Measurements from ENCODE around the gene PITX1.

The PITX1 gene

GRCh38 chr5:134989266-134989830 lies 44.7 kb downstream of the PITX1 start:
- no peak overlapping the region for H3K27ac ChIP-seq
- DNase-seq (ENCODE audit: low read depth, low spot score) = no peak

DNA sequence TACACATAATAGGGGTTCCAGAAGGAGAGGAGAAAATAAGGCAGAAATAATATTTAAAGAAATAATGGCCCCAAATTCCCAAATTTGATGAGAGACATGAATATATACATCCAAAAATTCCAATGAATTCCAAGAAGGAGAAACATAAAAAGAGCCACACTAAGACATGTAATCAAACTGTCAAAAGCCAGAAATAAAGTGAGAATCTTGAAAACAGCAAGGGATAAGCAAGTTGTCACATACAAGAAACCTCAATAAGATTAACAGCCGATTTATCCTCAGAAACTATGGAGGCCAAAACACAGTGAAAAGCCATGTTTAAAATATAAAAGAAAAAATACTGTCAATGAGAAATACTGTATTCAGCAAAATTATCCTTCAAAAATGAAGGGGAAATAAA lies 51.8 kb downstream of the PITX1 start:
- no peak overlapping the region for H3K27ac ChIP-seq

DNA sequence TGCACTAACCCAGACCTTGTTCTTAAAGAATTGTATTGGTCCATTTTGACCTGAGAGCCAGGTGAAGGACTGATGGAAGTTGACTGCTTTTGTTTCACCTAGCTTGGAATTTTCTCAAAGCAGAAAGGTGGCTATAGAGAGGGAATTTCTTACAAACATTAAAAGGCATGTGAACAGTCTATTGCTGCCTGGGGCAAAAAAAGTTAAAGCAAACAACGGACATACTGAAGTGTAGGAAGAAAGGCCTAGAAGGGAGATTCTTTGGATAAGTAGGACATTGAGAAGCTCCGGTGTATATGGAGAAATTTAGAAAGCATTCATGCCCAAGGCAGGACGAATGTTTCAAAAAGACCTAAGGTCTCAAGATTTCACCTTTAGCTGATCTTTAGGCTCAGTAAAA lies 54.6 kb downstream of the PITX1 start:
- no peak for DNase-seq (ENCODE audit: low read depth, low spot score)
- H3K27ac ChIP-seq = no peak overlapping the region

More for the DNA sequence above, 51.8 kb downstream of the PITX1 start:
- DNase-seq (ENCODE audit: low read depth, low spot score) = no peak

Measured in epithelial cell of prostate (primary cell).